ENCODE data around the gene PLAAT3.
A peak's percentile ranks its signal among the peaks of the same experiment; 100 is the strongest.

The PLAAT3 gene

DNA sequence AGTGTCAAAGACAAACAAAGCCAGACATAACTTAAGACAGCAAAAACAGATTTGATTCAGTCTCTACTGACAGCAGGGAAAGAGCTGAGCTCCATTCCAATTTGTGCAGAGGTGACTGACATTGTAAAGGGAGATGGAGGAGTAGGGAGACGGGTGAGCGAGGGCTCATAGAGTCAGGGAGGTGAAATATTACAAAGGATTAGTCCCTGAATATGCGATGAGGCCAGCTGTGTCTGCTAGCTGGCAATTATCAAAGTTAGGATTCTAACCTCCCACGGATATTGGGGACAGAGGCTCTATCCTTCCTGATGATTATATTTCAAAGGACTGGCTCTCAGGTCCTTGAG, 59.4 kb downstream of the PLAAT3 start:
- no peak overlapping the region for H3K9ac ChIP-seq (ENCODE audit: low read length)
- TF ChIP-seq, protein P1, sequence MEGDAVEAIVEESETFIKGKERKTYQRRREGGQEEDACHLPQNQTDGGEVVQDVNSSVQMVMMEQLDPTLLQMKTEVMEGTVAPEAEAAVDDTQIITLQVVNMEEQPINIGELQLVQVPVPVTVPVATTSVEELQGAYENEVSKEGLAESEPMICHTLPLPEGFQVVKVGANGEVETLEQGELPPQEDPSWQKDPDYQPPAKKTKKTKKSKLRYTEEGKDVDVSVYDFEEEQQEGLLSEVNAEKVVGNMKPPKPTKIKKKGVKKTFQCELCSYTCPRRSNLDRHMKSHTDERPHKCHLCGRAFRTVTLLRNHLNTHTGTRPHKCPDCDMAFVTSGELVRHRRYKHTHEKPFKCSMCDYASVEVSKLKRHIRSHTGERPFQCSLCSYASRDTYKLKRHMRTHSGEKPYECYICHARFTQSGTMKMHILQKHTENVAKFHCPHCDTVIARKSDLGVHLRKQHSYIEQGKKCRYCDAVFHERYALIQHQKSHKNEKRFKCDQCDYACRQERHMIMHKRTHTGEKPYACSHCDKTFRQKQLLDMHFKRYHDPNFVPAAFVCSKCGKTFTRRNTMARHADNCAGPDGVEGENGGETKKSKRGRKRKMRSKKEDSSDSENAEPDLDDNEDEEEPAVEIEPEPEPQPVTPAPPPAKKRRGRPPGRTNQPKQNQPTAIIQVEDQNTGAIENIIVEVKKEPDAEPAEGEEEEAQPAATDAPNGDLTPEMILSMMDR (IDR thresholded peaks at IDR 0.05; ENCODE audit: low read length) = no peak
- no peak for TF ChIP-seq EZH2 (IDR thresholded peaks at IDR 0.05; ENCODE audit: borderline replicate concordance, low read length)
- H3K9me3 ChIP-seq (ENCODE audit: low read length) = no peaks in the 10 kb centered on the region
- no peaks in the 10 kb centered on the region for H3K36me3 ChIP-seq (ENCODE audit: insufficient read depth, low read length)
- no peak overlapping the region for H3K4me3 ChIP-seq (ENCODE audit: low read depth, low read length, poor library complexity, severe bottlenecking)
- H3K27ac ChIP-seq (ENCODE audit: low read depth, low read length, poor library complexity, severe bottlenecking) = no peak overlapping the region
- peaks cover 25% of the 10 kb centered on the region for H3K4me1 ChIP-seq (ENCODE audit: insufficient read depth, low read length, severe bottlenecking)
- no peak overlapping the region for H2AFZ ChIP-seq (ENCODE audit: low read length)
- no peaks in the 10 kb centered on the region for H4K20me1 ChIP-seq (ENCODE audit: insufficient read depth, low read length)
- no peaks in the 10 kb centered on the region for H3K79me2 ChIP-seq (ENCODE audit: insufficient read depth, low read length)
- H3F3A ChIP-seq (ENCODE audit: insufficient read depth, low read length) = no peaks in the 10 kb centered on the region
- no peaks in the 10 kb centered on the region for H3K9me2 ChIP-seq (ENCODE audit: low read depth, low read length)
- H3K27me3 ChIP-seq (ENCODE audit: insufficient read depth, low read length) = no peaks in the 10 kb centered on the region
- no peak overlapping the region for H3K4me2 ChIP-seq (ENCODE audit: low read length)

DNA sequence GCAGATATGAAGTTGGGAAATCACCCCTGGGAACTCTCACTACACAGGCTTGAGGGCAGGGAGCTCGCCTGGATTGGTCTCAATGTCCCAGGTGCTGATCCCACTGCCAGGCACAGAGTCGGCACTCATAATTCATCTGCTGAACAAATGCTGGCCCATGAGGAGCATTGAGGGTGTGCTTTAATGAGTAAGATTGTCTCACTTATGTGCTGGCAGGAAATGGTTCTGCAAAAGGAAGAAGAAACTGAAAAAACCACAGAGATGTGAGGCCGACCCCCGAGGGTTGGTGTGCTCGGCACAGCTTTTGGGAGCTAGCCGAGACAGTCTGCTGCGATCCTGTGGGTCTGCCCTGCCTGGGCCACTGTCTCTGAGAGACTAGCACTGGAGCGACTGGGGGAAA, 60.5 kb downstream of the PLAAT3 start:
- Histone ChIP-seq H2AFZ (ENCODE audit: low read length) (peak overlapping the region; percentile 21; the same call in 1 of the 2 replicates), H4K20me1 (ENCODE audit: insufficient read depth, low read length) (no peaks in the 10 kb centered on the region), H3K4me1 (ENCODE audit: insufficient read depth, low read length, severe bottlenecking) (peaks cover 25% of the 10 kb centered on the region), H3K79me2 (ENCODE audit: insufficient read depth, low read length) (no peaks in the 10 kb centered on the region), H3K9me3 (ENCODE audit: low read length) (no peaks in the 10 kb centered on the region), H3K27ac (ENCODE audit: low read depth, low read length, poor library complexity, severe bottlenecking) (peak overlapping the region; percentile 15), H3K9ac (ENCODE audit: low read length) (no peak overlapping the region; the same call in 1 of the 2 replicates), H3K27me3 (ENCODE audit: insufficient read depth, low read length) (no peaks in the 10 kb centered on the region), H3F3A (ENCODE audit: insufficient read depth, low read length) (no peaks in the 10 kb centered on the region), H3K36me3 (ENCODE audit: insufficient read depth, low read length) (no peaks in the 10 kb centered on the region), H3K4me3 (ENCODE audit: low read depth, low read length, poor library complexity, severe bottlenecking) (no peak overlapping the region), H3K9me2 (ENCODE audit: low read depth, low read length) (no peaks in the 10 kb centered on the region), H3K4me2 (ENCODE audit: low read length) (peak overlapping the region; percentile 37; the same call in 1 of the 2 replicates)
- no peak for TF ChIP-seq EZH2 (IDR thresholded peaks at IDR 0.05; ENCODE audit: borderline replicate concordance, low read length)
- TF ChIP-seq, protein P1 (IDR thresholded peaks at IDR 0.05; ENCODE audit: low read length) = no peak

DNA sequence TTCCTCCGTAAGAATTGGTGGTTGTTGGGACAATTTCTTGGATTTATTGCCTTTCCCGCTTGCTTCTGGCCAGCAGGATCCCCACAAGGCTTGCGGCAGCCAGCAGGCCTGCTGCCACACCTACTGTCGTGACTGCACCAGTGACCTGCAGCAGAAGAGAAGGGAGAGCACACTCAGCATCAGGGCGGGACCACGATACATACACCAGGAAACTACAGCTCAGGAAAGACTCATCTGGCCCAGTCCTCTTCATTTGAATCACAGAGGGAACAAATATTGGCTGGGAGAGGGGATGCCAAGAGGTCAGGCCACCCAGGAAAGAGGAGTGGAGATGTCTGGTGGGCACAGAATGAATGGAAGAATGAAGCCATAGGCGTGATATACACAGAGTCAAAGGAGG, 61.3 kb downstream of the PLAAT3 start:
- Histone ChIP-seq H3K36me3 (ENCODE audit: insufficient read depth, low read length) (no peaks in the 10 kb centered on the region), H3K4me1 (ENCODE audit: insufficient read depth, low read length, severe bottlenecking) (peaks cover 25% of the 10 kb centered on the region), H3K4me2 (ENCODE audit: low read length) (no peak overlapping the region), H3K9ac (ENCODE audit: low read length) (no peak overlapping the region), H4K20me1 (ENCODE audit: insufficient read depth, low read length) (no peaks in the 10 kb centered on the region), H3K27ac (ENCODE audit: low read depth, low read length, poor library complexity, severe bottlenecking) (no peak overlapping the region), H2AFZ (ENCODE audit: low read length) (no peak overlapping the region), H3K27me3 (ENCODE audit: insufficient read depth, low read length) (no peaks in the 10 kb centered on the region), H3K4me3 (ENCODE audit: low read depth, low read length, poor library complexity, severe bottlenecking) (no peak overlapping the region), H3K79me2 (ENCODE audit: insufficient read depth, low read length) (no peaks in the 10 kb centered on the region), H3K9me2 (ENCODE audit: low read depth, low read length) (no peaks in the 10 kb centered on the region), H3F3A (ENCODE audit: insufficient read depth, low read length) (no peaks in the 10 kb centered on the region), H3K9me3 (ENCODE audit: low read length) (no peaks in the 10 kb centered on the region)
- TF ChIP-seq, protein P1 (IDR thresholded peaks at IDR 0.05; ENCODE audit: low read length) = no peak
- TF ChIP-seq EZH2 (IDR thresholded peaks at IDR 0.05; ENCODE audit: borderline replicate concordance, low read length) = no peak
